Tibial artery (tissue), 4 donors: Measurements from ENCODE around the gene PNPLA1.

Experiments used
- DNase-seq, 2 donors: peaks; one replicate each; pipeline ENCODE4 v3.0.0-alpha.2; 2019
- H3K27ac ChIP-seq, 2 donors: fragments of 200-600 bp; sonication (generic) in 1 of 2; 1 replicate in 1 of 2; 2 replicates in 1 of 2; pipeline ENCODE4 v1.5.1; 2018 to 2019; ENCODE audit warnings: mild to moderate bottlenecking in 1 of 2
- H3K27me3 ChIP-seq, 2 donors: fragments of 200-600 bp; sonication (generic) in 1 of 2; one replicate each; pipeline versions ENCODE4 v1.5.1 to v1.6.0; 2016 to 2019
- H3K36me3 ChIP-seq, 3 donors: fragments of 200-600 bp; sonication (generic) in 2 of 3; one replicate each; pipeline ENCODE4 v1.5.1; 2016 to 2019; ENCODE audit warnings: mild to moderate bottlenecking in 2 of 3
- H3K4me1 ChIP-seq, 4 donors: fragments of 200-600 bp; sonication (generic) in 2 of 4; 1 replicate in 3 of 4; 2 replicates in 1 of 4; pipeline ENCODE4 v1.5.1; 2016 to 2019
- H3K4me3 ChIP-seq, 2 donors: fragments of 200-600 bp; sonication (generic) in 1 of 2; 1 replicate in 1 of 2; 2 replicates in 1 of 2; pipeline ENCODE4 v1.5.1; 2018 to 2019; ENCODE audit warnings: mild to moderate bottlenecking in 2 of 2
- H3K9me3 ChIP-seq, 3 donors: fragments of 200-600 bp; sonication (generic) in 1 of 3; one replicate each; pipeline ENCODE4 v1.5.1; 2016 to 2019
- intact Hi-C: fragments of 100-400 bp; cut with DNase I; formaldehyde crosslinking; loops from one replicate; pipeline ENCODE4 v1.15.0; 2023; ENCODE audit warnings: low total_unique reads
- TF ChIP-seq, protein P1 (sequence below), 2 experiments: fragments of 200-600 bp in 1 of 2; fragments of 450-650 bp in 1 of 2; IDR thresholded peaks; one replicate each; pipeline ENCODE4 v1.5.1; 2017 to 2019; ENCODE audit warnings: antibody characterized with exemption in 2 of 2, mild to moderate bottlenecking in 1 of 2, moderate library complexity in 1 of 2

Gene PNPLA1

DNA sequence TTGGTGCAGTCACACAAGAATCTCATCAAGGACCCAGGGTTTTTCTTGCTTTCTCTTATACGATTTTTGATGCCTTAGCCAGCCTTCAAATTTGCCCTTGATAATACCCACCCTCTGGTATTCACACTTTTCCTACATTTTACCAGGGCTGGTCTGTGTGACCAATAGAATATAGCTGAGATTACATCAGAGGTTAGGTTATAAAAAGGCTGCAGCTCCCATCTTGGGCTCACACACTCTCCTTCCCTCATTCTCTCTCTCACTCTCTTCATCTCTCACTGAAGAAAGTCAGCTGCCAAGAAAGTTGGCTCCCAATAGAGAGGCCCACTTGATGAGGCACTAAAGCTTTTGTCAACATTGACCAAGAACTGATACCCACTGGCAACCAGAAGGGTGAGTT lies 4.1 kb upstream of the PNPLA1 start:
- intact Hi-C loops = no loop called here
- no peak for DNase-seq

DNA sequence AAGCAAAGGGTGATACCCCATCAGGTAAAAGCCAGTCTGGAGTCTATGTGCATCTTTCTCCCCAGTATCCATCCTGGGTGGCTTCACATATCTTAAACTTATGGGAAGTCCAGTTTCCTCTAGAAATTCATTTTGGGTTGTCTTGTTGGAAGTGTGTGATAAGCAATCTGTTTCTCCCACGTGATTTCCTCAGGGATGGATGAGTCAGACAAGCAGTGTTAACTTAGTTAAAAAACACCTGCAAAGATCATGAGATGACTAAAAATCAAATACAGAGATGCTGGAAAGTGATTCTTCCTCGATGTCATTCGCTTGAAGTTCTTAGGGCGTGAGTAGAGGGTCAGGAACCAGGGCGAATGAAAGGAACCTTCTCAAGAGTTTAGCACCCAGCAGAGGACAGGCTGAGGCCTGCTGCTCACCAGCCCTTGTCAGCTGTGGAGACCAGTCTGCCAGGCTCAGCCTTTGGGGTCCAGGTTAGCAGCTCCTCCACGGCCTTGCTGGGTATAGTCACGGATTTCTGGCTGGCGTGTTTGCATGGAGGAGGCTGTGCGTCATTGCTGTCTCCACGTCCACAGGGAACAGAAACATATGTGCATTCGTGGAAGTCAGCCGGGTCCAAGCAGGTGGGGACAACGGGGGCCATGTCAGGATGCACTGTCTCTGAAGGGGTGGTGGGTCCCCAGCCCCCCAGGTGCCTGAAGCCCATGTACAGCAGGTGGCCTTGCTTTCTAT lies 2.8 kb upstream of the PNPLA1 start:
- H3K27ac ChIP-seq = no peak overlapping the region
- TF ChIP-seq, protein P1, sequence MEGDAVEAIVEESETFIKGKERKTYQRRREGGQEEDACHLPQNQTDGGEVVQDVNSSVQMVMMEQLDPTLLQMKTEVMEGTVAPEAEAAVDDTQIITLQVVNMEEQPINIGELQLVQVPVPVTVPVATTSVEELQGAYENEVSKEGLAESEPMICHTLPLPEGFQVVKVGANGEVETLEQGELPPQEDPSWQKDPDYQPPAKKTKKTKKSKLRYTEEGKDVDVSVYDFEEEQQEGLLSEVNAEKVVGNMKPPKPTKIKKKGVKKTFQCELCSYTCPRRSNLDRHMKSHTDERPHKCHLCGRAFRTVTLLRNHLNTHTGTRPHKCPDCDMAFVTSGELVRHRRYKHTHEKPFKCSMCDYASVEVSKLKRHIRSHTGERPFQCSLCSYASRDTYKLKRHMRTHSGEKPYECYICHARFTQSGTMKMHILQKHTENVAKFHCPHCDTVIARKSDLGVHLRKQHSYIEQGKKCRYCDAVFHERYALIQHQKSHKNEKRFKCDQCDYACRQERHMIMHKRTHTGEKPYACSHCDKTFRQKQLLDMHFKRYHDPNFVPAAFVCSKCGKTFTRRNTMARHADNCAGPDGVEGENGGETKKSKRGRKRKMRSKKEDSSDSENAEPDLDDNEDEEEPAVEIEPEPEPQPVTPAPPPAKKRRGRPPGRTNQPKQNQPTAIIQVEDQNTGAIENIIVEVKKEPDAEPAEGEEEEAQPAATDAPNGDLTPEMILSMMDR (IDR thresholded peaks at IDR 0.05) = no peak
- H3K4me3 ChIP-seq = no peak overlapping the region
- no peak for DNase-seq
- peaks cover 0 to 29% of the 10 kb centered on the region in 2 donors for H3K27me3 ChIP-seq
- H3K4me1 ChIP-seq = no peaks in the 10 kb centered on the region
- H3K36me3 ChIP-seq = no peaks in the 10 kb centered on the region
- H3K9me3 ChIP-seq = peaks cover 3 to 12% (median 6%) of the 10 kb centered on the region in 3 donors
- intact Hi-C loops = no loop called here

More for the DNA sequence above, 4.1 kb upstream of the PNPLA1 start:
- Histone ChIP-seq H3K4me1 (no peaks in the 10 kb centered on the region), H3K36me3 (no peaks in the 10 kb centered on the region), H3K27ac (no peak overlapping the region), H3K9me3 (peaks cover 3 to 12% (median 6%) of the 10 kb centered on the region in 3 donors), H3K27me3 (peaks cover 0 to 18% of the 10 kb centered on the region in 2 donors), H3K4me3 (no peak overlapping the region)
- TF ChIP-seq, protein P1 (IDR thresholded peaks at IDR 0.05) = no peak

DNA sequence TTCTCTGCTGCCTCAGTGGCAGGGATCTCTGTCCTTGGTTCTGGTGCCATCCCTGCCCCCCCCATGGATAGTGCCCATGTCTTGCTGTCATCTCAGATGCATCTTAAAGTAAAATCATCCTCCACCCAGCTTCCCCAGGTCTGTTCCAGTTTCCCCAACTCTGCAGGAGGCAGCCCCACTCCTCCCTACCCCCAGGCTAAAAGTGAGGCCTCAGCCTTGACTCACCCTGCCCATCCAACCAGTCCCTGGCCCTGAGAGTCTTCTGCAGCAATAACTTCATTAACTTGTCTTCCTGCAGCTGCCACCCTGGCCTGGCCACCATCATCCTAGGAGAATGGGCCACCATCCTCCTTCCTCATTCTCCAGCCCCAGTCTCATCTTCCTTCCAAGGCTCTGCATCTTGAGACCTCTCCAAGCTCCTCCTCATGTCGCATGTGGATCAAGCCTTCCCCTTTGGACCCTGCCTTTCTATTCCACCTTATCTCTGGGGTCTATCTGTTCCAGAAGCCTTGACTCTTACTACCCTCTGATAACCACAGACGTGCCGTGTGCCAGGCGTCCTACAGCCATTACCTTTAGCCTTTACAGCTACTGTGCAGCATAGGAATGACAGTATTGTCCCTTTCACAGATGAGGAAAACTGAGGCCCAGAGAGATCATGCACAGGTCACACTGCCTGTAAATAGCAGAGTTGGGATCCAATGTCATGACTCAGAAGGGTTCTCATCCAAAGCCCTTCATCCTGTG lies 2.0 kb upstream of the PNPLA1 start:
- Histone ChIP-seq H3K36me3 (no peaks in the 10 kb centered on the region), H3K27ac (no peak overlapping the region), H3K4me1 (no peaks in the 10 kb centered on the region), H3K9me3 (peaks cover 3 to 12% (median 6%) of the 10 kb centered on the region in 3 donors), H3K4me3 (no peak overlapping the region), H3K27me3 (peaks cover 0 to 35% of the 10 kb centered on the region in 2 donors)
- intact Hi-C loops = no loop called here
- TF ChIP-seq, protein P1 (IDR thresholded peaks at IDR 0.05) = no peak
- DNase-seq = no peak

DNA sequence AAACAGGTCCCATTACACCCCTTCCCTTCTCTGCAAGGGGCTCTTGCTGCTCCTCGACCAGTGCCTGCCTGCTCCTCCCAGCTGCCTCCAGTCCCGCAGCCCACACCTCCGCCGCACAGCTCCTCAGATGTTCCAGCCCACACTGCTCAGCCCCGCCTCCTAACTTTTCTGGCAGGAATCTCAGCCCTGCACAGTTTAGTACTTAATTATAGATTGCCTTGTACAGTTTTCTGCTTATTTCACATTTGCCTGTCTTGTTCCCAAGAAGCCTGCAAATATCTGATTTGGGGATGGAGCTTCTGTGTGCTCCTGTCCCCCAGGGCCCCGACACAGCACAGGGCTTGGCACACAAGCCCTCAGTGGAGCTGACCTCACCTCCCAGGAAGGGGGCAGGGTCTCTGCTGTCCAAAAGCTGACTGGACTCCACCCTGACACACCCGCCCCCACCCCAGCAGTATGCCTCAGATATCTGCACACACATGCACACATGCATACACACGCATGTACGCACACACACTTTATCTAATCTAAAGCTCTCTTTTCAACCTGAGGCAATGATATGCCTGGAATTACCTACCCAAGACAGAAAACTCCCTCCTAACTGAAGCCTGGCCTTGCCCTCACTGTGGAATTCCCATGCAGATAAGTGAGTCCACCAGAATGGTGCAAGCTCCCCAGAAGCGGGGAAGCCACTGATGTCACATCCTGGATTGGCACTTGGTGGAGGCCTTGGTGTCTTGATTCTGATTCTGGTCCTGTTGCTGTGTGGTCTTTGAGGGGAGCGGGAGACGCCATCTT lies 1.2 kb upstream of the PNPLA1 start:
- H3K4me3 ChIP-seq = no peak overlapping the region
- peaks cover 0 to 35% of the 10 kb centered on the region in 2 donors for H3K27me3 ChIP-seq
- H3K4me1 ChIP-seq = no peaks in the 10 kb centered on the region
- H3K27ac ChIP-seq = no peak overlapping the region
- no peaks in the 10 kb centered on the region for H3K36me3 ChIP-seq
- TF ChIP-seq, protein P1 (IDR thresholded peaks at IDR 0.05) = no peak
- no peak for DNase-seq
- intact Hi-C loops = no loop called here
- peaks cover 3 to 12% (median 6%) of the 10 kb centered on the region in 3 donors for H3K9me3 ChIP-seq

DNA sequence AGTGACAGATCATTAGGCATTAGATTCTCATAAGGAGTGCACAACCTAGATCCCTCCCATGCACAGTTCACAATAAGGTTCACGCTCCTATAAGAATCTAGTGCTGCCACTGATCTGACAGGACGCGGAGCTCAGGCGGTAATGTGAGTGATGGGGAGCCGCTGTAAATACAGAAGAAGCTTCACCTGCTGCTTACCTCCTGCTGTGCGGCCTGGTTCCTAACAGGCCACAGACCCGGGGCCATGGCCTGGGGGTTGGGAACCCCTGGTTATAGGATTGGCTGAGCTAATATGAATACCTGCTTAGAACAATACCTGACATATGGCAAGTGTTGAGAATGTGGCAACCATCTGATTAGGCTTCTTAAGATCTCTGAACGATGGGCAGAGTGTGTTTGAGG lies 2.4 kb downstream of the PNPLA1 start:
- peaks cover 0 to 35% of the 10 kb centered on the region in 2 donors for H3K27me3 ChIP-seq
- no peaks in the 10 kb centered on the region for H3K9me3 ChIP-seq
- no peaks in the 10 kb centered on the region for H3K4me1 ChIP-seq
- no peak for DNase-seq
- TF ChIP-seq, protein P1 (IDR thresholded peaks at IDR 0.05) = no peak
- no peak overlapping the region for H3K27ac ChIP-seq
- intact Hi-C loops = no loop called here
- no peaks in the 10 kb centered on the region for H3K36me3 ChIP-seq
- H3K4me3 ChIP-seq = no peak overlapping the region
